ENCODE data around the gene KIAA1210.

GRCh38 chrX:119063428-119063827 is 64.2 kb downstream of the KIAA1210 start:
- no peak for TF ChIP-seq EZH2 (IDR thresholded peaks at IDR 0.05; ENCODE audit: low read length, missing control alignments)
- no peak for TF ChIP-seq CTCF (conservative IDR thresholded peaks at IDR 0.05 in 1 of 2, IDR thresholded peaks at IDR 0.05 in 1 of 2; ENCODE audit: low read depth in 1 of 2, low read length in 2 of 2)

Measured in fibroblast of lung (primary cell).